HEK293T (cell line): ENCODE measurements around the gene PDZD8.

ENCODE experiments used
- ARNT ChIP-seq: fragments of 450-650 bp; IDR thresholded peaks from 2 replicates; pipeline ENCODE4 v1.6.1; 2017; ENCODE audit warnings: mild to moderate bottlenecking
- BHLHE40 ChIP-seq: fragments of 450-650 bp; IDR thresholded peaks from 2 replicates; pipeline ENCODE4 v1.6.1; 2016; ENCODE audit warnings: mild to moderate bottlenecking, moderate library complexity, borderline replicate concordance
- ELF4 ChIP-seq: fragments of 450-650 bp; IDR thresholded peaks from 2 replicates; pipeline ENCODE4 v1.6.1; 2017; ENCODE audit warnings: antibody characterized with exemption
- FOXK2 ChIP-seq: fragments of 450-650 bp; IDR thresholded peaks from 2 replicates; pipeline ENCODE4 v1.6.1; 2016; ENCODE audit warnings: mild to moderate bottlenecking
- FOXM1 ChIP-seq: fragments of 450-650 bp; IDR thresholded peaks from 2 replicates; pipeline ENCODE4 v1.6.1; 2017; ENCODE audit warnings: mild to moderate bottlenecking, borderline replicate concordance
- HDGF ChIP-seq: fragments of 450-650 bp; IDR thresholded peaks from 2 replicates; pipeline ENCODE4 v1.6.1; 2017; ENCODE audit warnings: antibody characterized with exemption, borderline replicate concordance
- NFRKB ChIP-seq: fragments of 450-650 bp; IDR thresholded peaks from 2 replicates; pipeline ENCODE4 v1.6.1; 2016; ENCODE audit warnings: mild to moderate bottlenecking, moderate library complexity
- SP1 ChIP-seq: fragments of 450-650 bp; IDR thresholded peaks from 2 replicates; pipeline ENCODE4 v1.6.1; 2017
- SUZ12 ChIP-seq: fragments of 450-650 bp; IDR thresholded peaks from 2 replicates; pipeline ENCODE4 v1.6.1; 2016; ENCODE audit warnings: mild to moderate bottlenecking
- TARDBP ChIP-seq: fragments of 450-650 bp; IDR thresholded peaks from 2 replicates; pipeline ENCODE4 v1.6.1; 2016
- ZNF384 ChIP-seq: fragments of 450-650 bp; IDR thresholded peaks from 2 replicates; pipeline ENCODE4 v1.6.1; 2016

DNA sequence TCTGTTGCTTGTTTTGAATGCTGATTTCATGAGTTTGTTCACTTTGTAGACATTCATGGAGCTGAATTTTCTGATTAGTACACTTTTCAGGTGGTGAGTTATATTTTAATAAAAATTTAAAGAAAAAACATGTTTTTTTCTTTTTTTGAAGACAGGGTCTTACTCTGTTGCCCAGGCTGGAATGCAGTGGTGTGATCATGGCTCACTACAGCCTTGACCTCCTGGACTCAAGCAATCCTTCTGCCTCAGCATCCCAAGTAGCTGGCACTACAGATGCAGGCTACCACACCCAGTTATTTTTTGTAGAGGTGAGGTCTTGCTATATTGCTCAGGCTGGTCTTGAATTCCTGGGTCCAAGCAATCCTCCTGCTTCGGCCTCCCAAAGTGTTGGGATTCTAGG is 23.7 kb downstream of the PDZD8 start:
- TF ChIP-seq HDGF (no peak), ZNF384 (no peak), SUZ12 (no peak), TARDBP (no peak), FOXM1 (no peak), SP1 (no peak), NFRKB (no peak), FOXK2 (no peak), BHLHE40 (no peak), ARNT (no peak), ELF4 (no peak)
